ENCODE data around the gene CSAD. TPM values are rescaled to one million over a fixed set of nuclear protein-coding genes. Genes with fewer than 3 reads are reported as not detected.
"Not testable (repeated sequence)": the region's sequence is repeated elsewhere in the genome, so short reads cannot be mapped to it uniquely, and the experiment has no call there.

The CSAD gene
- total and polyA plus RNA-seq, 2 experiments from 2014 or later = 8.6 to 14.2 TPM

- Histone ChIP-seq H3K4me3 (no peak overlapping the region), H2AFZ (no peak overlapping the region), H3K4me2 (ENCODE audit: unreplicated experiment) (no peak overlapping the region), H3K27ac (no peak overlapping the region), H3K9ac (no peak overlapping the region), H3K27me3 (replicated peaks; ENCODE audit: insufficient read depth) (no peaks in the 10 kb centered on the region), H4K20me1 (ENCODE audit: insufficient read depth) (no peaks in the 10 kb centered on the region), H3K9me2 (ENCODE audit: insufficient read depth) (no peaks in the 10 kb centered on the region), H3K36me3 (ENCODE audit: low read depth) (no peaks in the 10 kb centered on the region; the same call in none of the 2 replicates), H3K4me1 (ENCODE audit: insufficient read depth) (peaks cover 8% of the 10 kb centered on the region), H3K9me3 (ENCODE audit: low read depth) (no peaks in the 10 kb centered on the region), H3F3A (ENCODE audit: insufficient read depth) (0 out of 2 replicates have a peak, but pooled peaks cover 2% of the 10 kb centered on the region), H3K79me2 (ENCODE audit: insufficient read depth) (no peaks in the 10 kb centered on the region)
- DNase-seq = no peak
- TF ChIP-seq EZH2 (IDR thresholded peaks at IDR 0.05; ENCODE audit: insufficient read depth, poor library complexity, severe bottlenecking) (no peak), EZH2phosphoT487 (IDR thresholded peaks at IDR 0.05; ENCODE audit: insufficient read depth, low read depth) (no peak)
- in situ Hi-C loops (cut with MboI) = no loop called here
These were observed 13.9 kb downstream of the CSAD start for GRCh38 chr12:53166837-53167236.

- H3K9me3 ChIP-seq (ENCODE audit: low read depth); DNase-seq; H3K9me2 ChIP-seq (ENCODE audit: insufficient read depth); H3K36me3 ChIP-seq (ENCODE audit: low read depth); H4K20me1 ChIP-seq (ENCODE audit: insufficient read depth); H3K79me2 ChIP-seq (ENCODE audit: insufficient read depth); H3K4me2 ChIP-seq (ENCODE audit: unreplicated experiment); H3K4me3 ChIP-seq; H3K27me3 ChIP-seq (replicated peaks; ENCODE audit: insufficient read depth); H2AFZ ChIP-seq; in situ Hi-C loops (cut with MboI); H3F3A ChIP-seq (ENCODE audit: insufficient read depth); H3K4me1 ChIP-seq (ENCODE audit: insufficient read depth); H3K27ac ChIP-seq; H3K9ac ChIP-seq: not testable (repeated sequence)
- 96% methylated on average over 2 of the region's 2 CpGs for WGBS, 2 experiments (ENCODE audit: low coverage in 1 of 2, low lambda C conversion rate in 2 of 2, missing lambda C conversion rate in 2 of 2)
These were observed 17.7 kb downstream of the CSAD start for GRCh38 chr12:53163008-53163407.

- no peaks in the 10 kb centered on the region for H3K4me1 ChIP-seq (ENCODE audit: insufficient read depth)
- no peaks in the 10 kb centered on the region for H3K79me2 ChIP-seq (ENCODE audit: insufficient read depth)
- no peaks in the 10 kb centered on the region for H3K9me3 ChIP-seq (ENCODE audit: low read depth)
- H2AFZ ChIP-seq = no peak overlapping the region
- no peak overlapping the region for H3K27ac ChIP-seq
- no peaks in the 10 kb centered on the region for H3K27me3 ChIP-seq (replicated peaks; ENCODE audit: insufficient read depth)
- no peaks in the 10 kb centered on the region for H4K20me1 ChIP-seq (ENCODE audit: insufficient read depth)
- H3K4me3 ChIP-seq = no peak overlapping the region
- TF ChIP-seq EZH2phosphoT487 (IDR thresholded peaks at IDR 0.05; ENCODE audit: insufficient read depth, low read depth) = no peak
- H3K4me2 ChIP-seq (ENCODE audit: unreplicated experiment) = no peak overlapping the region
- no peak overlapping the region for H3K9ac ChIP-seq
- WGBS, 2 experiments (ENCODE audit: low coverage in 1 of 2, low lambda C conversion rate in 2 of 2, missing lambda C conversion rate in 2 of 2) = 89 to 93% methylated on average over 8 of the region's 8 CpGs
- no peaks in the 10 kb centered on the region for H3K9me2 ChIP-seq (ENCODE audit: insufficient read depth)
- H3F3A ChIP-seq (ENCODE audit: insufficient read depth) = no peaks in the 10 kb centered on the region
- in situ Hi-C loops (cut with MboI) = no loop called here
- no peak for DNase-seq
- peaks cover 11% of the 10 kb centered on the region for H3K36me3 ChIP-seq (ENCODE audit: low read depth)
These were observed 19.4 kb downstream of the CSAD start for GRCh38 chr12:53161119-53161911.

- in situ Hi-C loops (cut with MboI) = no loop called here
- no peak for TF ChIP-seq EZH2phosphoT487 (IDR thresholded peaks at IDR 0.05; ENCODE audit: insufficient read depth, low read depth)
- no peak for TF ChIP-seq EZH2 (IDR thresholded peaks at IDR 0.05; ENCODE audit: insufficient read depth, poor library complexity, severe bottlenecking)
- no peaks in the 10 kb centered on the region for H4K20me1 ChIP-seq (ENCODE audit: insufficient read depth)
- peak; percentile 10 for DNase-seq
- H3K9me3 ChIP-seq (ENCODE audit: low read depth) = no peaks in the 10 kb centered on the region
- no peak overlapping the region for H3K4me2 ChIP-seq (ENCODE audit: unreplicated experiment)
- no peak overlapping the region for H2AFZ ChIP-seq
- peaks cover 11% of the 10 kb centered on the region for H3K36me3 ChIP-seq (ENCODE audit: low read depth)
- H3K9me2 ChIP-seq (ENCODE audit: insufficient read depth) = no peaks in the 10 kb centered on the region
- no peaks in the 10 kb centered on the region for H3K27me3 ChIP-seq (replicated peaks; ENCODE audit: insufficient read depth)
- whole genome bisulfite sequencing, 2 experiments (ENCODE audit: low coverage in 1 of 2, low lambda C conversion rate in 2 of 2, missing lambda C conversion rate in 2 of 2) = 77 to 83% methylated on average over 2 of the region's 2 CpGs
- H3K79me2 ChIP-seq (ENCODE audit: insufficient read depth) = no peaks in the 10 kb centered on the region
- H3K27ac ChIP-seq = no peak overlapping the region
- H3K4me1 ChIP-seq (ENCODE audit: insufficient read depth) = no peaks in the 10 kb centered on the region
- no peaks in the 10 kb centered on the region for H3F3A ChIP-seq (ENCODE audit: insufficient read depth)
- H3K4me3 ChIP-seq = no peak overlapping the region
- H3K9ac ChIP-seq = no peak overlapping the region
These were observed 20.1 kb downstream of the CSAD start for GRCh38 chr12:53160673-53161072.

DNA sequence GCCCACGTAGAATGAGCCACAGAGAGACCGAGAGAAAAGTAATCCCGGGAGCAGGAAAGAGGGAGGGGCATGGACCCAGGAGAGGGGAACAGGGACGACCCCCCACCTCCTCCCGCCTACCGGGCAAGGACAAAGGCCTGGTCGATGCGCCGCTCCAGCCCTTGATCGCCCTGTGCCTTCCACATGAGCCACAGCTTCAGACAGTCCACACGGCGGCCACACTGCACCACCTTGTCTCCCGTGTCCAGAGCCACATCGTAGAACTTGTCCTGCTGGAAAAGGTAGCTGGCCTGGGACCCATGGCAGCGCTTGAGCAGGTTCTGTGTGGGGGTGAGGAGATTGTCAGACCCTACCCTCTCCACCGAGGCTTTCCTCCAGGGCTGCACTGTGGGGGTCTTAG, 20.7 kb downstream of the CSAD start:
- H3K4me1 ChIP-seq (ENCODE audit: insufficient read depth) = no peaks in the 10 kb centered on the region
- DNase-seq = no peak
- TF ChIP-seq EZH2 (IDR thresholded peaks at IDR 0.05; ENCODE audit: insufficient read depth, poor library complexity, severe bottlenecking) (no peak), EZH2phosphoT487 (IDR thresholded peaks at IDR 0.05; ENCODE audit: insufficient read depth, low read depth) (no peak)
- H3K27me3 ChIP-seq (replicated peaks; ENCODE audit: insufficient read depth) = no peaks in the 10 kb centered on the region
- peak overlapping the region; percentile 79; the same call in 1 of the 2 replicates for H2AFZ ChIP-seq
- 77 to 78% methylated on average over 16 of the region's 16 CpGs for WGBS, 2 experiments (ENCODE audit: low coverage in 1 of 2, low lambda C conversion rate in 2 of 2, missing lambda C conversion rate in 2 of 2)
- in situ Hi-C loops (cut with MboI) = no loop called here
- H3K36me3 ChIP-seq (ENCODE audit: low read depth) = peaks cover 11% of the 10 kb centered on the region
- no peak overlapping the region for H3K4me2 ChIP-seq (ENCODE audit: unreplicated experiment)
- no peaks in the 10 kb centered on the region for H4K20me1 ChIP-seq (ENCODE audit: insufficient read depth)
- H3K4me3 ChIP-seq = no peak overlapping the region
- H3K79me2 ChIP-seq (ENCODE audit: insufficient read depth) = no peaks in the 10 kb centered on the region
- no peaks in the 10 kb centered on the region for H3F3A ChIP-seq (ENCODE audit: insufficient read depth)
- no peaks in the 10 kb centered on the region for H3K9me2 ChIP-seq (ENCODE audit: insufficient read depth)
- H3K9ac ChIP-seq = no peak overlapping the region
- H3K9me3 ChIP-seq (ENCODE audit: low read depth) = no peaks in the 10 kb centered on the region
- H3K27ac ChIP-seq = no peak overlapping the region
